K562 (cell line): Measurements from ENCODE around the gene IL31RA. TPM values are rescaled to one million over a fixed set of nuclear protein-coding genes. Genes with fewer than 3 reads are reported as not detected.

Experiments
- ATAC-seq: fragments of 200-7000 bp; cut with Tn5 transposase; 3 replicates; pipeline ENCODE4 v1.9.1; 2020; ENCODE audit warnings: moderate library complexity
- BruUV-seq: library from RNA; stranded (reverse); fragments of 400-500 nt; replicated peaks from 2 replicates; lab custom pipeline; 2021; lab: Mats Ljungman, UMichigan
- CTCF ChIA-PET: fragments of 300-600 bp; formaldehyde crosslinking; extraction: SDS; loops from one replicate; lab custom pipeline; 2021; ENCODE audit warnings: low intra/inter-chr PET ratio; lab: Yijun Ruan, JAX
- POLR2A ChIA-PET: fragments of 300-600, 350-650 bp; sonication (Branson Sonifier 250); formaldehyde crosslinking; extraction: SDS; loops from one replicate; lab custom pipeline; 2021; ENCODE audit warnings: antibody characterized with exemption, inconsistent platforms; lab: Yijun Ruan, JAX
- DNase-seq, 4 experiments: peaks; one replicate each; pipeline versions ENCODE4 v3.0.0 to v3.0.0-alpha.2; 2011 to 2018; ENCODE audit warnings: low spot score in 3 of 4, mixed read lengths in 3 of 4; ENCODE audit errors: extremely low read depth in 1 of 4
- FAIRE-seq: peaks from 2 replicates; lab custom pipeline; 2011; peaks lifted over from hg19 to GRCh38; lab: Jason Lieb, UNC
- H2AFZ ChIP-seq: 2 replicates; pipeline ENCODE4 v1.6.0; 2011; ENCODE audit warnings: low read depth, low read length, control low read depth, inconsistent platforms
- H3K27ac ChIP-seq: fragments of 200-600 bp; 3 replicates; pipeline ENCODE4 v1.8.0; 2011; ENCODE audit warnings: low read depth, mild to moderate bottlenecking, control low read depth, inconsistent platforms, low read length, moderate library complexity, mixed read lengths; ENCODE audit errors: extremely low read depth
- H3K27me3 ChIP-seq, 2 experiments: fragments of 300-600 bp in 1 of 2; 2 replicates in 1 of 2; 3 replicates in 1 of 2; pipeline versions ENCODE4 v1.6.0 to v1.8.0; 2011; ENCODE audit warnings: inconsistent platforms in 2 of 2, low read length in 2 of 2, mild to moderate bottlenecking in 1 of 2, mixed read lengths in 1 of 2, moderate library complexity in 1 of 2; ENCODE audit not compliant: control insufficient read depth in 2 of 2, insufficient read depth in 2 of 2
- H3K36me3 ChIP-seq: fragments of 300-600 bp; 3 replicates; pipeline ENCODE4 v1.8.0; 2011; ENCODE audit warnings: mild to moderate bottlenecking, low read length, inconsistent platforms; ENCODE audit not compliant: control insufficient read depth, insufficient read depth
- H3K4me1 ChIP-seq, 2 experiments: fragments of 200-600 bp in 1 of 2; replicated peaks in 1 of 2; 2 replicates in 1 of 2; 3 replicates in 1 of 2; pipeline versions ENCODE4 v1.5.1 to v1.8.0; 2011; ENCODE audit warnings: inconsistent platforms in 2 of 2, low read length in 2 of 2, mild to moderate bottlenecking in 1 of 2, mixed read lengths in 1 of 2, moderate library complexity in 1 of 2; ENCODE audit not compliant: control insufficient read depth in 2 of 2, insufficient read depth in 2 of 2
- H3K4me2 ChIP-seq: 2 replicates; pipeline ENCODE4 v1.6.1; 2011; ENCODE audit warnings: low read length, control low read depth, inconsistent platforms, mixed read lengths; ENCODE audit not compliant: insufficient read depth
- H3K4me3 ChIP-seq: fragments of 200-600 bp; sonication (generic), shearing (Covaris generic); 2 replicates; pipeline ENCODE4 v1.5.1; 2016; ENCODE audit warnings: control low read depth, inconsistent platforms
- H3K79me2 ChIP-seq: fragments of 200-600 bp; 3 replicates; pipeline ENCODE4 v1.8.0; 2011; ENCODE audit warnings: low read length, inconsistent platforms; ENCODE audit not compliant: control insufficient read depth, insufficient read depth
- H3K9ac ChIP-seq, 2 experiments: 2 replicates each; pipeline versions ENCODE4 v1.6.0 to v1.6.1; 2011; ENCODE audit warnings: low read depth in 2 of 2, low read length in 2 of 2, control low read depth in 1 of 2, inconsistent platforms in 1 of 2, mild to moderate bottlenecking in 1 of 2, mixed read lengths in 1 of 2; ENCODE audit not compliant: insufficient read depth in 1 of 2
- H3K9me1 ChIP-seq: one replicate; pipeline ENCODE4 v1.6.0; 2011; ENCODE audit warnings: inconsistent platforms, mild to moderate bottlenecking, low read length, moderate library complexity; ENCODE audit not compliant: control insufficient read depth, insufficient read depth
- H3K9me3 ChIP-seq: replicated peaks from 2 replicates; pipeline ENCODE4 v1.5.1; 2011; ENCODE audit warnings: low read depth, low read length, inconsistent platforms; ENCODE audit not compliant: control insufficient read depth, insufficient read depth
- H4K20me1 ChIP-seq: replicated peaks from 2 replicates; pipeline ENCODE4 v1.6.1; 2011; ENCODE audit warnings: low read length, inconsistent platforms, mixed read lengths; ENCODE audit not compliant: control insufficient read depth, insufficient read depth
- ARID2 ChIP-seq: fragments of 450-650 bp; IDR thresholded peaks from 2 replicates; pipeline ENCODE4 v1.6.1; 2017; ENCODE audit warnings: antibody characterized with exemption, mild to moderate bottlenecking
- CCAR2 ChIP-seq: fragments of 200-400 bp; formaldehyde crosslinking; IDR thresholded peaks from 2 replicates; pipeline ENCODE4 v1.6.1; 2017; ENCODE audit warnings: mild to moderate bottlenecking, low read depth, low read length
- CHCHD3 ChIP-seq: fragments of 250-450 bp; sonication (Bioruptor Pico); IDR thresholded peaks from 2 replicates; pipeline ENCODE4 v2.1.2; 2022; ENCODE audit warnings: mild to moderate bottlenecking
- ELK3 ChIP-seq: fragments of 450-650 bp; formaldehyde crosslinking; IDR thresholded peaks from 2 replicates; pipeline ENCODE4 v1.4.0; 2020; ENCODE audit warnings: mild to moderate bottlenecking
- HIVEP1 ChIP-seq: fragments of 250-450 bp; sonication (Bioruptor Pico); IDR thresholded peaks from 2 replicates; pipeline ENCODE4 v1.4.0; 2020; ENCODE audit warnings: mild to moderate bottlenecking
- KDM1A ChIP-seq, 2 experiments: fragments of 450-650 bp; IDR thresholded peaks; 2 replicates each; pipeline ENCODE4 v1.6.1; 2016; ENCODE audit warnings: mild to moderate bottlenecking in 2 of 2
- MTA1 ChIP-seq: fragments of 450-650 bp; IDR thresholded peaks from 2 replicates; pipeline ENCODE4 v1.6.1; 2017; ENCODE audit warnings: borderline replicate concordance
- RBM25 ChIP-seq: fragments of 200-400 bp; formaldehyde crosslinking; IDR thresholded peaks from 2 replicates; pipeline ENCODE4 v1.6.1; 2018; ENCODE audit warnings: low read length, low read depth, moderate library complexity; ENCODE audit not compliant: severe bottlenecking
- ZNF277 ChIP-seq: fragments of 250-450 bp; sonication (Bioruptor Pico); IDR thresholded peaks from 2 replicates; pipeline ENCODE4 v1.8.0; 2022; ENCODE audit warnings: inconsistent platforms, mild to moderate bottlenecking, moderate library complexity, borderline replicate concordance
- ZNF354B ChIP-seq: fragments of 250-450 bp; sonication (Bioruptor Pico); IDR thresholded peaks from 2 replicates; pipeline ENCODE4 v1.4.0; 2020
- ZNF586 ChIP-seq: fragments of 450-650 bp; formaldehyde crosslinking; conservative IDR thresholded peaks from 2 replicates; pipeline ENCODE4 v1.4.0; 2020; ENCODE audit warnings: mild to moderate bottlenecking, moderate library complexity
- ZNF707 ChIP-seq: fragments of 250-450 bp; sonication (Bioruptor Pico); conservative IDR thresholded peaks from 2 replicates; pipeline ENCODE4 v1.8.0; 2022; ENCODE audit warnings: inconsistent platforms, mild to moderate bottlenecking, moderate library complexity
- in situ Hi-C: fragments of 300-500 bp; cut with MboI; formaldehyde crosslinking; loops from 4 replicates; pipeline ENCODE4 v1.15.0; 2018; ENCODE audit warnings: inconsistent platforms, mixed read lengths
- intact Hi-C: fragments of 100-400 bp; cut with micrococcal nuclease; formaldehyde crosslinking; loops from 2 replicates; pipeline ENCODE4 v1.14.2; 2022
- polyA plus RNA-seq, 8 experiments: library from polyadenylated mRNA; depleted of rRNA in 4 of 8; stranded (reverse) in 5 of 8; unstranded in 3 of 8; fragments of >200 nt; fragmentation: Nextera tagmentation in 2 of 8; fragmentation: Illumina TruSeq in 1 of 8; extraction: Ambion mirVana in 2 of 8; extraction: Trizol in 1 of 8; gene quantifications; 2 replicates each; pipeline versions ENCODE4 v1.2.1 to v1.2.3, GENCODE V29; 2011 to 2014; ENCODE audit warnings: inconsistent platforms in 1 of 8, missing spikeins in 1 of 8
- total RNA-seq, 7 experiments: library from RNA; depleted of rRNA in 6 of 7; stranded (reverse); fragments of >200 nt in 6 of 7; fragmentation: Illumina TruSeq in 2 of 7; extraction: Trizol in 2 of 7; gene quantifications; 2 replicates each; pipeline versions ENCODE4 v1.2.1 to v1.2.3, GENCODE V29; 2011 to 2021; ENCODE audit warnings: low replicate concordance in 1 of 7

The IL31RA gene
- total and polyA plus RNA-seq, 9 of the 15 experiments (the other 6 are each of a cell fraction or from before 2014, with no cell fraction given) = not detected

GRCh38 chr5:55877655-55878054 lies 26.5 kb downstream of the IL31RA start:
- no peak for DNase-seq
- no peak overlapping the region for H3K4me2 ChIP-seq
- CTCF ChIA-PET = no interaction called here
- FAIRE-seq = no peak
- no peaks in the 10 kb centered on the region for H3K9me3 ChIP-seq
- in situ Hi-C loops = no loop called here
- no peaks in the 10 kb centered on the region for H3K79me2 ChIP-seq
- H3K4me3 ChIP-seq = no peak overlapping the region
- ATAC-seq = no peak
- BruUV-seq = no TSS peak
- no peak overlapping the region for H3K9ac ChIP-seq
- no peaks in the 10 kb centered on the region for H4K20me1 ChIP-seq
- no peaks in the 10 kb centered on the region for H3K9me1 ChIP-seq
- H2AFZ ChIP-seq = no peak overlapping the region
- no peak overlapping the region for H3K27ac ChIP-seq
- no peaks in the 10 kb centered on the region; a peak in 1 of 5 replicates for H3K27me3 ChIP-seq
- no peaks in the 10 kb centered on the region for H3K4me1 ChIP-seq
- no peaks in the 10 kb centered on the region for H3K36me3 ChIP-seq
- intact Hi-C loops = no loop called here
- no peak for TF ChIP-seq ARID2
- no peak for TF ChIP-seq ZNF354B (CRISPR knock-in tag)
- TF ChIP-seq MTA1 = no peak
- TF ChIP-seq CHCHD3 (CRISPR knock-in tag) = no peak
- no peak for TF ChIP-seq RBM25
- no peak for TF ChIP-seq KDM1A (IDR thresholded peaks at IDR 0.05)
- no peak for TF ChIP-seq CCAR2
- TF ChIP-seq, all 486 proteins: peak for 0
- POLR2A ChIA-PET = interaction anchor here (1.5 kb wide), 1 partner anchor 11 kb away, joined by 3 read pairs; no protein-coding TSS in a partner anchor

DNA sequence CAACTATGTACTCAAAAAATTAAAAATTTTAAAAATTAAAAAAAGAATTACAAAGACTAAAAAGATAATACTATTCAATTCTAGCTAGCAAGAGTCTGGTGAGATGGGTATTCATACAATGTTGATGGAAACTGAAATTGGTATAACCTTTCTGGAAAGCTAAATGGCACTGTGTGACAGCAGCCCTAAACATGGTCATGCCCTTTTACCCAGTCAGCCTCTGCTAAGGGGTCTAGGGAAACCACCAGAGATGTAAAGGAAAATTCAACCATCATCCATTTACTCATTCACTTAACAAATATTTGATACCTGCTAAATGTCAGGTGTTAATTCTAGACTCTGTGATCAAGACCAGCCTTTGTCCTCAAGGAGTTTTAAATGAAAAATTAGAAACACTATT lies 29.3 kb downstream of the IL31RA start:
- H3K79me2 ChIP-seq = no peaks in the 10 kb centered on the region
- H2AFZ ChIP-seq = no peak overlapping the region; the same call in 1 of the 2 replicates
- H3K27ac ChIP-seq = no peak overlapping the region
- FAIRE-seq (no peak), DNase-seq (no peak), ATAC-seq (no peak)
- no peaks in the 10 kb centered on the region for H3K9me1 ChIP-seq
- in situ Hi-C loops = no loop called here
- CTCF ChIA-PET = no interaction called here
- no peaks in the 10 kb centered on the region; a peak in 2 of 5 replicates for H3K4me1 ChIP-seq
- BruUV-seq = no TSS peak
- POLR2A ChIA-PET = no interaction called here
- no peaks in the 10 kb centered on the region for H4K20me1 ChIP-seq
- H3K4me3 ChIP-seq = no peak overlapping the region
- no peak overlapping the region for H3K4me2 ChIP-seq
- no peak overlapping the region for H3K9ac ChIP-seq
- H3K27me3 ChIP-seq = peaks cover 2 to 3% of the 10 kb centered on the region in 2 experiments; a peak in 2 of 5 replicates
- H3K9me3 ChIP-seq = no peaks in the 10 kb centered on the region
- H3K36me3 ChIP-seq = no peaks in the 10 kb centered on the region
- intact Hi-C loops = no loop called here
- TF ChIP-seq ZNF277 (CRISPR knock-in tag) (no peak), ZNF586 (no peak), HIVEP1 (CRISPR knock-in tag) (no peak), ELK3 (CRISPR knock-in tag) (no peak), ZNF707 (CRISPR knock-in tag) (no peak)
